HG03097 (cell line): Measurements from ENCODE around the gene TXK.
A peak's percentile ranks its signal among the peaks of the same experiment; 100 is the strongest.

ENCODE experiments used
- ATAC-seq: cut with Tn5 transposase; IDR thresholded peaks from one replicate; pipeline ENCODE4 v1.9.1; 2021; ENCODE audit not compliant: unreplicated experiment, low FRiP score

TXK gene

DNA sequence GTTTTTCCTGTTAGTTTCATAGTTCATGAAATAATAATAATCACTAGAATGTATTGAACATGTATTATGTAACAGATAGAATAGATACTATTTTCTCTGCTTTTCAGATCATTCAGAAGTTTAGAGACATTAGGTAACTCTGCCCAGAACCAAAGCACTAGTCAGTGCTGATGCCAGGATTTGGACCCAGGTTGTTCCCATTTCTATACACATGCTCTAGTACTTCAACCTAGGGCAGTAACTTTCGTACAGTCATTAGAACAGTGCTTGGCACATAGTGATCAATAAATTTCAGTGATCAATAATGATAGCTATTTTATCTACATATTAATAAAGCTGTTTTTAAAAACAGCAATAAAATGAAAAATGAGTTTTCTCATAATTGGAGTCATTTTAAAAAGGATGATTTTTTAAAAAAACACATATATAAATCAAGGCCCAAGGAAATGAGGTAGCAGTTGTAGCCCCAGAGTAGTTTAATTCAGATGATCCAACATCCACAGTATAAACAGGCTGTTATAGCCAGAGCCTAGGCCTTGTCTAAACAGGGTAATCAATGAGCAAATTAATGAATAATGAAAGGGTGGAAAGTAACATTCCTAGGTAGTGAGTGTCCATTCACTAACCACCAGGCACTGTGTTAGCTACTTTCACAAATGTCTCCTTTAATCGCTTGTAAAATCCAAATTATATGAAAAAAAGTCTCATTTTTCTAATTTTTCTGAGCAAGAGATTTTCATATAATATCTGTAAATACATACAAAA, 25.6 kb downstream of the TXK start:
- no peak for ATAC-seq

DNA sequence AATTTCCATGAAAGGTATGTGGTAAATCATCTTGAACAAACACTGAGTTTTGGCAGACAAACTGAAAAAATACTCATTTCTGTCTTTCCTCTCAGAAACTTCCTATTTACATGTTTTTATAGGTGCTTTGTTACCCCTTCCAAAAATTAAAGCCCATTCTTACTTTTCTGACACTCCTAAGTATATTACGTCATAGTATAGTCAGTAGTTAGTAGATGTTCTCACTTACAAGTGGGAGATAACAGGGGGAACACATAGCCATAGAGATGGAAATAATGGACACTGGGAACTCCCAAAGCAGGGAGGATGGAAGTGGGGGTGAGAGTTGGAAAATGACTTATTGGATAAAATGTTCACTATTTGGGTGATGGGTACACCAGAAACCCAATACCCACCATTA, 28.8 kb downstream of the TXK start:
- no peak for ATAC-seq

DNA sequence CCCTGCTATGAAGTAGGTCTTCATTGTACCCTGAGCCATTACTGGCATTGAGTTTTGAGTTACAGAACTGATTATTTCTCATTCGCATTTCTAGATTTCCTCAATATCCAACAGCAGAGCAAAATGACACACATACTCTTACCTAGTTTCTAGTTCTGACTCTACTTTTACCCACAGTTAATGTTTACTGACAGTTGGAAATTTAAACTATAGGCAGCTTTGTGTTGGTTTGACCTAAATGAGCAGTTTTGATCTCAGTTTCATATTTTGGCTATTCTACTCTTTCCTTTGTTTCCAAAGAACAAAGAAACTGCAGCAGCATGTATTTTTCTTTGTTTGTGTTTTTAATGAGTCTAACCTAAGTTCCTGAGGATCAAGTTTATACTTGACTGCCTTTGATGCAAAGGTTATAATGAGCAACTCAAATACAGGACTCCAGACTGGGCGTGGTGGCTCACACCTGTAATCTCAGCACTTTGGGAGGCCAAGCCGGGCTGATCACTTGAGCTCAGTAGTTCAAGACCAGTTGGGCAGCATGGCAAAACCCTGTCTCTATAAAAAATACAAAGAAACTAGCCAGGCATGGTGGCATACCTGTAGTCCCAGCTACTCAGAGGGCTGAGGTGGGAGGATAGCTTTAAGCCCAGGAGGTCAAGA, 30.4 kb downstream of the TXK start:
- ATAC-seq: peak; percentile 61

DNA sequence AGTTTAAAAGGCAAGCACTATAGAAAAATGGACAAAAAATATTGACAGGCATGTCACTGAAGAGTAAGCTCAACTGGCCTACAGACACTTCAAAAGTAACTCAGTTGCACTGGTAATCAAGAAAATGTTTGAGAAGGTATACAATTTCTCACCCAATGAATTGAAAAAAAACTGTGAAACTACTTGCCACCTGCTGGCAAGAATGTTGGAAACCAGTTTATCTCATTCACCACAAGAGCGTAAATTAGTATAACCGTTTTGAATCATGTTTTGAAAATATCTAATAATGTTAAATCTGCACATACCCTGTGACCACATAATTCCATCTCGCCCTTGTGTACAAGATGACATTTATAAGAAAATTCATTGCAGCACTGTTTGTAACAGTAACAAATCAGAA, 31.7 kb downstream of the TXK start:
- no peak for ATAC-seq

DNA sequence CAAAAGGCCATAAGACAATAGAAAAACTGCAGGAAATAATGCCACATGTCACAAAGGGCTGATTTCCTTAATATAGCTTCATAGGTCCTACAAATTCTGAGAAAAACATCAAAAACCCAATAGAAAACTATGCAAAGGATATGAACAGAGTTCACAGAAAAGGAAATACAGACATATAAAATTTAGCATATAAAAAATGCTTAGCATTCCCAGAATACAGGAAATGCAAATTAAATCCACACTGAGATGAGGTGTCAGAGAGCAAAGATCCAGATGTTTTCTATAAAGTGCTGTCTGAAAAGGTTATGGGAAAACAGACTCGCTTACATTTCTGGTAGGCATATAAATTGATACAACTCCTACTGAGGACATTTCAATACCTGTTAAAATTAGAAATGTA, 33.8 kb downstream of the TXK start:
- ATAC-seq: no peak

DNA sequence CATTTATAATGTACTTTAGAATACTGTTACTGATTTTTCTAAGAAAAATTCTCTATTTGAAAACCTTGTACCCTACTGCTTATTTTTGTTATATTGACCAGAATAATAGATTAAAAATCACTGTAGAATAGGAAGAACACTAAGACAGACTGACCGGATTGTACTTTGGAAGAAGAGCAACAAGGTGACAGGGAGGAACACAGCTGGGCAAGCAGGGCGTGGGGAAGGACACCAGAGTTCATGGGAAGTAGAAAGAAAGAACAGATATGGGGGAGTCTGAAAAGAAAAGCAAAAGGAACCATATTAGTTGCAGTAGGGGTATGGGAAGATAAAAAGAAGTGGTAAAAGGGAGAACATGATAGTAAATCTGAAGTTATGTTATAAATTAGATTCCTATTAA, 38.6 kb downstream of the TXK start:
- no peak for ATAC-seq

DNA sequence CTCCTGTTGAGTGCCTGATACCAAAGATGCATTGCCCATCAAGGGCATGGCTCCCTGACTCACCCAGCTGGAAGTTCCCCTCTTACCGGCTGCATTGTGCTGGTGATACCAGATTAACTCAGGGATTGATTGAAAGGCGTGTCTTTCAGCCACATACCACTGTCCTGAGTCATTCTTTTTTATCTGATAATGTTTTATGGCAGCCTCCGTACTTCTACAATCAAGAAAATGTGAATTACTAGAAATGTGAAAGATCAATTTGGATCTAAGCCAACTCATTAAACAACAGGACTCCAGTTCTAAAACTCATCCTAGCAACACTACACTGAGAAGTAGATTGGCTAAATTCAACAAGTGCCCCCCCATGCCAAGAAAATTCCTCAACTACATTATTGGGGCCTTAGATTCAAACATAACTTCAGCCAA, 40.0 kb downstream of the TXK start:
- no peak for ATAC-seq

DNA sequence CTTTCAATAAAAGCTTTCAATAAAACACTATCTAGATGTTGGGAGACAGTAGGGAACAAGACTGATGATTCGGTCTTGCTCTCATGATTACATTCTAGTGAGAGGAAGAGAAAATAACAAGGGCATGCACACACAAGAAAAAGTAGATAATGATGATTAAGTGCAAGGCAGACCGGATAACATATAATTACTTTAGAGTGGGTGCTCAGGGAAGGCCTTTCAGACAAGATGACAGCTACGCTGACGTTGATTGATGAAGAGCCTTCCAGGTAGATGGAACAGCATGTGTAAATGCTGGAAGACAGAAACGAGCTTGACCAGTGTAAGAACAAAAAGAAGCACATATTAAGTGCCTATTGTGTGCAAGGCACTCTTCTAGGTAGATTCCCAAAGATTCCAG, 43.4 kb downstream of the TXK start:
- ATAC-seq: no peak

DNA sequence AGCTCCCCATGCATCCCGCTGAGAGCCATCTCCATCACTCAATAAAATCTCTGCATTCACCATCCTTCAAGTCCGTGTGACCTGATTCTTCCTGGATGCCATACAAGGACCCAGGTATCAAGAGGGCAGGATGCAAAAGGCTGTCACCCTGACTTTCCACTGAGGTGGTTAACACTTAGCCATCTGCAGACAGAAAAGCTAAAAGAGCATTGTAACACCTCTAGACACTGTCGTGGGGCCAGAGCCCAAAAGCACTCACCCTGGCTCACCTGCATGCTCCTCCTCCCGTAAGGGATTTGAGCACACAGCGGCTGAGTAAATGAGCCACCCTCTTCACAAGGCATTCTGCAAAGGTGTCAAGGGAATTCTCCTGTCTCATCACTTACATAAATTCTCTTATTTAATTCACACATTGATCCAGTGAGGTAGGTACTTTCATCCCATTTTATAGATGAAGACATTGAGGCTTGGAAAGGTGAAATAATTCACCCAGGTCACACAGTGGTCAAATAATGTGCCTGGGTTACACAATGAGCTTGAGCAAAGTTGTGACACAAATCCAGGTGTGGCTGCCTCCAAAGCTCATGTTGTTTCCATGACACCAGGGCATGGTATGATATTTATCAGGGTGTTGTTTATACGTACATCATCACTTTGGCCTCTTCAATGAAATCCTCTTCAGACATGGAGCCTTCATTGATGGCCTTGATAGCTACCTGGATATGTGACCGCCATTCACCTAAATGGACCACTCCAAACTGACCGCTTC, 48.0 kb downstream of the TXK start:
- ATAC-seq: no peak

DNA sequence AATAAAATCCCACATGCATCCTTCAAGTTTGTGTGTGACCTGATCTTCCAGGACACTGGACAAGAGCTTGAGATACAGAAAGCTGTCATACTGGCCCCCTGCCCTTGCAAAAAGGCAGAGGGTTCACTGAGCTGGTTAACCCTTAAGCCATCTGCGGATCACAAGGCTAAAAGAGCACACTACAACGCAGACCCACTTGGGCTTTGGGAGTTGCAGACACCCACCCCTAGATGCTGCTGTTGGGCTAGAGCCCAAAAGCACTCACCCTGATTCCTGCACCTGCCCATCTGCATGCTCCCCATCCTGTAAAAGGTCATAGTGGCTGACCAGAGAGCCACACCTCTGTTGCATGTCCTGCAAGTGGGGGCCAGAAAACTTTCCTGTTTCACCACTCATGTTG, 51.1 kb downstream of the TXK start:
- ATAC-seq: no peak

DNA sequence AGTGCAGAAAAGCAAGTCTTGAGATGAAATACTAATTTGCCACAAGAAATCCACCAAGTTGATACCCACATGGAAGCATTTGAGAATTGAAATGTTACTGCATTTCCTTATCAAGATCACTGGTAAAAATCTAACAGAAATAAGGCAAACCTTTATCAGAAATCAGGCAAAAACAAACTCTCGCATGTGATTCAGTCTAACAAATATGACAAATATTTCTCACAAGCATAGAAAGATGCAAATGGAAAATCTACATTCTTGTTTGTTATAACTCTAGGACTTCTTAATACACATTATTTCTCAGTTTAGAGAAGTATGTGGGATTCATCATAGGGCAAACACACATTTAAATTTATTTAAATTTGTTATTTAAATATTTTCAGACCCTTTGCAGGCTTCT, 52.9 kb downstream of the TXK start:
- ATAC-seq: no peak

DNA sequence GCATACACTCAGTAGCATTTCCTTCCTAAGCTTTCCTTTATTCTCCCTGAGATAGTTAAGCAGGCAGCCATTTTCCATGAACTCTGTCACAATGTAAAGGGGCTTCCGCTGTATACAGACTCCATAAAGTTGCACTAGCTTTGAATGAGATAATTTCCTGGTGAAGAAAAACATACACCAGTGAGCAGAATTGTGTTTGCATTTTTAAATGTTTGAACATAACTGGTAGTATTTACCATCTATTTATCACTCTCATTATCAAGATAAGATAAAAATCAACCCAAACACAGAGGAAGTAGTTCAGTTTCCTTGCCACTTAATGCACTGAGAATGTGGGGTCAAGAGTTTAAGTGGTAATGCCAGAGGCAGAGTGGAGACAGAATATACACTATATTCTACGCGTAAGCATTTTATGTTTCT, 54.1 kb downstream of the TXK start:
- no peak for ATAC-seq

DNA sequence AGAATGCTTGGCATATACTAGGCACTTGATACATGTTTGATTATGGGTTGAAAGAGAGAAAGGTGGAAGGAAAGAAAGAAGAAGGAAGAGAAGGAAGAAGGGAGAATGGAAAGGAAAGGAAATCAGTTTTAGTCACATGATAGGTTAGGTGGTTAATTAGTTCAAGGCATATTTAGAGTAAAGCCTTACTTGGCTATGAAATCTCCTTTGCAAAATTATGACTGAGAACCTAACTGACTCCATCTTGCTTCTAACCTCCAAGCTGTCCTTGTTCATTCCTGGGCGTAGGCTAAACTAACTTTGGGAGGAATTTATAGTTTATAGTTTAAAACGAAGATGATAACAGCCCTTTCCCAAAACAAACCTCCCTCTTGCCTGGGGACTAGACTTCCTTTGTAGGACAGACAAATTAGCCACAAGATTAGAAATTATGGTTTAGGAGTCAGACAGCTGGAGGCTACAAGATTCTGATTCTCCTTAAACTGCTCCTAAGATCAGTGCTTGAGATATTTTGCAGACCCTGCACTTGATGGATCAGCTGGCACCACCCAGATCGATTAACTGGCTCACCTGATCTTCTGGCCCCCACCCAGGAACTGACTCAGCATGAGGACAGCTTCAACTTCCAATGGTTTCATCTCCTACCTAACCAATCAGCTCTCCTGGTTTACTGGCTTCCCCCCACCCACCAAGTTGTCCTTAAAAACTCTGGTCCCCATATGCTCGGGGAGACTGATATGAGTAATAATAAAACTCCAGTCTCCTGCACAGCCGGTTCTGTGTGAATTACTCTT, 55.0 kb downstream of the TXK start:
- no peak for ATAC-seq

DNA sequence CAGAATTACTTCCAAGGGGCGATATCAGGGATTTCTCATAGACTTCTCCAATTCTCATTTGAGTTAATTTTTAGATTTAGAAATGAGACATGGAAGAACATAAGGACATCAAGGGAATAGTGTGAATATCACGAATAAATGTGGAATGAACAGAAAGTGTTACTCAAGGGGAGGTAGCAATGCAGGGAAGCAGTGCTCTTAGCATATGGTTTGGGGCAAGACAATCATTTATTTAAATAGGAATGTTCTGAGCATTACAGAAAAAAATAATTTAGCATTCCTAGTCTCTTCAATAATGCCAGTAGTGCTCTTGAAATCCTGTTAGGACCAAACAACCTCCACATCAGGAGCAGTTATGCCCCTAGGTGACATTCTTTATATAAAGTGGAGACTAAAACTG, 55.6 kb downstream of the TXK start:
- ATAC-seq: no peak

DNA sequence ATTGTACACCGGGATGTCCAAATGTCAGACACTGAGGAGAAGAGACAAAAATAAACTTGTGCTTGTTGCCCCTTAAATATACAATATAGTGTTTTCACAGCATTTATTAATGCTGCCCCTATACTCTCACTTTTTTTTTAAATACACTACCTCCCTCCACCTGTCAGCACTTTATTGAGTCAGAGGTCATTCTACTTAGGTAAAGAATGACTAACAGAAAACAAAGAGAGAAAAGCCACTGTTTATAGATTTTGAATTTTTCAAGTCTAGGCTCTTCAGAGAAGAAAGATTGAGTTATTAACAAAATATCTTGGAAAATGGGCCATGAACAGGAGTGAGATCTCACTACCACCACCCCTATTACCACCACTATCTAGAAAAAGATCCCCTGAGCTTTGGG, 59.4 kb downstream of the TXK start:
- ATAC-seq: no peak

DNA sequence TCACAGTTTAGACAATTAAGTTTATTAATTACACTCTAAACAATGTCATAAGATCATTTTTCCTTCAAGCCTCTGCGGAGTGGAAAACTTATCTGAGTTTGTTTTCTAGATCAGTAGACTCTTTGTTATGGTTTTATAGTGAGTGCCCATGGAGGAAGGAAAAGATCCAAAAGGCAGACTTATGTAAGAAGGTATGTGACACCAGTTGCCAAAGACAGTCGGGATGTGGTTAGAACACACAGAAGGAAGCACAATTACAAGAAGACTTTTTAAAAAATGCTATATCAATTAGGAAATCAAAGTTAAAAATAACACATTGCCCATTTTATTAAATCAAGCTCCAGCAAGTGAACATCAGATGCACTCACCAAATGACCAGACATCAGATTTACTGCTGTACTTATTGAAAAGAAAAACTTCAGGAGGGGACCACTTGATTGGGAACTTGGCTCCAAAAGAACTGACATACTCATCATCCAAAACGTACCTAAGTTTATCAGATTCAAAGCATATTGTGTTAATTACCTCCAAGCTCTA, 60.4 kb downstream of the TXK start:
- ATAC-seq: no peak

DNA sequence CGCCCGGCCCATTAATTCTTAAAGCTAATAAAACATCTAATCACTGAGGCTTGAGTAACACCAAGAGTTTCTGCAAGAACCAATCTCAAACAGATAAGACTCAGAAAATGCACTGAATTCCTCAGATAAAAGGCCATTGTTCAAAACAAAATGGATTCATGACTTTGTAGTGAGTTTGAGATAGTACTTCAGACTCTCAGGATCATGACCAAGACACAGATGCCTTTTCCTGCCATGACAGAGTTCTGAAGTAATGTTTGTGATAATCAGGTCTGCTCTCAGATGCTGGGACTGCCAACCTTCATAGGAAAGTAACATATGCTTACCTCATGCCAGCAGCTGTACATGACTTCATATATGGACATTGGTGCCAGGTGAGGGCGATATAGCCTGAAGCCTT, 62.9 kb downstream of the TXK start:
- ATAC-seq: no peak

DNA sequence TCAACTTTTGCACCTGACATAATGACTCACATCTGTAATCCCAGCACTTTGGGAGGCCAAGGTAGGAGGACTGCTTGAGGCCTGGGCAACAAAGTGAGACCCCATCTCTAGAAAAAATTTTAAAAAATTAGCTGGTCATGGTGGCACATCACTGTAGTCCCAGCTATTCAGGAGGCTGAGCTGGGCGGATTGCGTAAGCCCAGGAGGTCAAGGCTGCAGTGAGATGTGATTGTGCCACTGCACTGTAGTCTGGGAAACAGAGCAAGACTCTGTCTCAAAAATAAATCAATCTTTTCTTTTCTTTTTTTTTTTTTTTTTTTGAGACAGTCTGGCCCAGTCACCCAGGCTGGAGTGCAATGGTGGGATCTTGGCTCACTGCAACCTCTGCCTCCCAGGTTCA, 65.0 kb downstream of the TXK start:
- no peak for ATAC-seq

DNA sequence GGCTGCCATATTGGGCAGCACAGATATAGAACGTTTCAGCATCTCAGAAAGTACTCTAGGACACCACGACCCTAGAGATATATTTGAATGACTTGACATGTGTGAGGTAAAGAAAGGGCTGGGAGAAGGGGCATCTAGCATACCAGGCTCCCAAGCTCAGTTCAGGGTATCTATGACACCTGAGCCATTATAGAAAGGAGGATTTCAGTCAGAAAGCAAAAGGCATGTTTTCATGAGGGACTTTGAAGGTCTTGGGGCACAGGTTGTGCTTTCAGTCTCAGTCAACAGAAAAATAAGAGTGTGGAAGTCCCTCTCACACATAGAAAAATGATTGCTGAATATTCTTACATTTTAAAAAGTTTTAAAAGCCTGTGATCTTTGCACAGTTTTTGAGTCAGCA, 65.9 kb downstream of the TXK start:
- no peak for ATAC-seq

DNA sequence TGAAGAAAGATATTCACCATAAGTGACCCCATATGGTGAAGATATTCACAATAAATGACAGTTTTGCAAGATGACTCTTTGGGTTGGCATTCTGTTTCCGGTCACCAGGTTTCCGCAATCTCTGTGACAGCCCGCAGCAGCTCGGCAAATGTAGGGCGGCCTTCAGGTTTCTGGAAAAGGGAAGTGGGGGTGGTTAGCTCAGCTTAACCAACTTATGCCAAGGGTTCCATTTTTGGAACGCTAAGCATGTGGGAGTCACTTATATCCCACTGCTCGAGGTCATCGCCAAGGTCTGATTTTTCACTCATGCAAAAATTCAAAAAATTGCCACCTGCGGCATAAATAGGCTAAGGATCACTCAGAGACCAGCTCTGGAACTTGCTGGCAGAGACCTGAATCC, 66.5 kb downstream of the TXK start:
- ATAC-seq: no peak

DNA sequence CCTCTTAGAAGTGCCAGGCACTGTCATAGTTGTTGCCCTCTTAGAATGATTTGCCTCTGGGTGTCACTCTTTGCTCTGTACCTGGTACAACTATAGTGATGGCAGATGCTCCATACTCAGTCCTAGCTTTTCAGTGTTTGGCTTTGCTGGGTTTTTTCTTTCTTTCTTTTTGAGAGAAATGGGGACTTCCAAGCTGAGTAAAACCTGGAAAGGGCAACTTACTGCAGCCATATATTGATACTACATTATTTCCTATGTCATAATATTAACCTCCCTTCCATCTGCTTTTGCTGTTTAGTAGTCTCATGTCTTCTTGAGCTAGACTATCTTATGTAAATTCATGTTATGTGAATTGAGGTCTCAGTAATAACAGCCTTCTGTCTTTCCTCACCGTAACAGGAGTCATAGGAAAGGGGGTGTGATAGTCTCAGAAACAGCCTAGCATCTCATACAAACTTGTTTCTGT, 68.4 kb downstream of the TXK start:
- ATAC-seq: peak; percentile 80
